ENCODE results near the gene PCNX2.

Gene PCNX2

GRCh38 chr1:233080286-233080685 lies 215.2 kb downstream of the PCNX2 start (continued):
- TF ChIP-seq PATZ1 (CRISPR knock-in tag; IDR thresholded peaks at IDR 0.05; ENCODE audit: borderline replicate concordance) (no peak), GLIS3 (CRISPR knock-in tag; IDR thresholded peaks at IDR 0.05) (no peak), PPARA (CRISPR knock-in tag; IDR thresholded peaks at IDR 0.05; ENCODE audit: borderline replicate concordance) (no peak)

DNA sequence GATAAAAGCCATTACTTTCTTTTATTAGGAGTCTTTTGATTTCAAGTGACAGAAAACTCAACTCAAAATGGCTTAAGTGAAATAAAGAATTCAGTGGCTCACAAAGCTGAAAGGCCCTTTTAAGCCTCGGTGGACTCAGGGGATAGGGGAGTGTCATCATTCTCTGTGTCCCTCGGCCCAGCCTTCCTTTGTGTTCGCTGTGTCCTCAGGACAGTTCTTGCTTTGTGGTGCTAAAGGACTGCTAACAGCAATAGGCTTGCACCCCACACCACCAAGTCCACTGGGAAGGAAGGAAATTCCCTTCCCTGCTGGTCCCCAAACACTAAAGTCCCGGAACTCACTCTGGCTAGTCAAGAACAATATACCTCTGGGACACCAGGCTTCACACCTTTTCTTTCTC lies 216.0 kb downstream of the PCNX2 start:
- no peak for TF ChIP-seq RARB (CRISPR knock-in tag; IDR thresholded peaks at IDR 0.05)
- no peak for TF ChIP-seq ARNTL (CRISPR knock-in tag; IDR thresholded peaks at IDR 0.05; ENCODE audit: borderline replicate concordance, low read depth)
- TF ChIP-seq ZFP3 (CRISPR knock-in tag; IDR thresholded peaks at IDR 0.05): no peak
- no peak for TF ChIP-seq ZC3H10 (CRISPR knock-in tag; IDR thresholded peaks at IDR 0.05)
- no peak for TF ChIP-seq ZFP30 (CRISPR knock-in tag; IDR thresholded peaks at IDR 0.05)
- TF ChIP-seq ESRRG (CRISPR knock-in tag; IDR thresholded peaks at IDR 0.05): no peak
- no peak for TF ChIP-seq CREB5 (CRISPR knock-in tag; IDR thresholded peaks at IDR 0.05; ENCODE audit: low read depth)
- no peak for TF ChIP-seq ZNF8 (CRISPR knock-in tag; IDR thresholded peaks at IDR 0.05)
- TF ChIP-seq OSR1 (CRISPR knock-in tag; IDR thresholded peaks at IDR 0.05): no peak
- TF ChIP-seq SNAI2 (CRISPR knock-in tag; IDR thresholded peaks at IDR 0.05): no peak
- no peak for TF ChIP-seq PATZ1 (CRISPR knock-in tag; IDR thresholded peaks at IDR 0.05; ENCODE audit: borderline replicate concordance)
- TF ChIP-seq, protein P1, sequence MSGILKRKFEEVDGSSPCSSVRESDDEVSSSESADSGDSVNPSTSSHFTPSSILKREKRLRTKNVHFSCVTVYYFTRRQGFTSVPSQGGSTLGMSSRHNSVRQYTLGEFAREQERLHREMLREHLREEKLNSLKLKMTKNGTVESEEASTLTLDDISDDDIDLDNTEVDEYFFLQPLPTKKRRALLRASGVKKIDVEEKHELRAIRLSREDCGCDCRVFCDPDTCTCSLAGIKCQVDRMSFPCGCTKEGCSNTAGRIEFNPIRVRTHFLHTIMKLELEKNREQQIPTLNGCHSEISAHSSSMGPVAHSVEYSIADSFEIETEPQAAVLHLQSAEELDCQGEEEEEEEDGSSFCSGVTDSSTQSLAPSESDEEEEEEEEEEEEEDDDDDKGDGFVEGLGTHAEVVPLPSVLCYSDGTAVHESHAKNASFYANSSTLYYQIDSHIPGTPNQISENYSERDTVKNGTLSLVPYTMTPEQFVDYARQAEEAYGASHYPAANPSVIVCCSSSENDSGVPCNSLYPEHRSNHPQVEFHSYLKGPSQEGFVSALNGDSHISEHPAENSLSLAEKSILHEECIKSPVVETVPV (CRISPR knock-in tag; IDR thresholded peaks at IDR 0.05): no peak
- no peak for TF ChIP-seq BACH2 (CRISPR knock-in tag; IDR thresholded peaks at IDR 0.05; ENCODE audit: borderline replicate concordance)
- no peak for TF ChIP-seq ZNF70 (CRISPR knock-in tag; IDR thresholded peaks at IDR 0.05)
- no peak for TF ChIP-seq TCF4 (CRISPR knock-in tag; IDR thresholded peaks at IDR 0.05; ENCODE audit: borderline replicate concordance)
- ATAC-seq: no peak

DNA sequence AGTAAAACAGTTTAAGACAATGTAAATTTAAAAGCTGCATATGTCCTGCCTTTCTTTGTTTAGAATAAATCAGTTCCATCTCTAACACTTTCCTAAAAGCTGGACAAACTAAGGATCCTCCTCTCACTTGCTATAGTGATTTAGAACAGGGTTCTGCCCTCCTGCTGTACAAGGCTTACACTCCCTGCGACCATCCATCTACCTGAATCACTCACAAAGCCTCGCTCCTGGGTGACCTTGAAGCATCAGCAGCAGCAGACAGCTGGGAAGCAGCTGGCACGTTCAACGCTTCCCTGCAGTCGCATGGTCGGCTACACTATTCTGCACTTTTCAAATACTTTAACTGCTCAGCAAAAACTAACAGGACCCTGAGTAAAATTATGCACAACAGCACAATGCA lies 217.1 kb downstream of the PCNX2 start:
- no peak for ATAC-seq
- TF ChIP-seq GLIS3 (CRISPR knock-in tag; IDR thresholded peaks at IDR 0.05) (no peak), CSDC2 (CRISPR knock-in tag; IDR thresholded peaks at IDR 0.05) (no peak), ISL1 (CRISPR knock-in tag; IDR thresholded peaks at IDR 0.05) (no peak), ZNF565 (CRISPR knock-in tag; conservative IDR thresholded peaks at IDR 0.05; ENCODE audit: low read depth) (no peak), TOX (CRISPR knock-in tag; IDR thresholded peaks at IDR 0.05; ENCODE audit: borderline replicate concordance) (no peak), TCF4 (CRISPR knock-in tag; IDR thresholded peaks at IDR 0.05; ENCODE audit: borderline replicate concordance) (no peak), PPARA (CRISPR knock-in tag; IDR thresholded peaks at IDR 0.05; ENCODE audit: borderline replicate concordance) (no peak), ARNTL (CRISPR knock-in tag; IDR thresholded peaks at IDR 0.05; ENCODE audit: borderline replicate concordance, low read depth) (no peak), BACH2 (CRISPR knock-in tag; IDR thresholded peaks at IDR 0.05; ENCODE audit: borderline replicate concordance) (no peak), TSHZ2 (CRISPR knock-in tag; IDR thresholded peaks at IDR 0.05) (no peak), ZNF70 (CRISPR knock-in tag; IDR thresholded peaks at IDR 0.05) (no peak), ESRRG (CRISPR knock-in tag; IDR thresholded peaks at IDR 0.05) (no peak), ZFP3 (CRISPR knock-in tag; IDR thresholded peaks at IDR 0.05) (no peak)
- TF ChIP-seq, protein P1 (CRISPR knock-in tag; IDR thresholded peaks at IDR 0.05): no peak
